ENCODE measurements around the gene TRPV6.

GRCh38 chr7:142906643-142907042, 21.1 kb upstream of the TRPV6 start:
- TF ChIP-seq POLR2A (IDR thresholded peaks at IDR 0.05): no peak
- no peak for TF ChIP-seq CTCF (IDR thresholded peaks at IDR 0.05)
- TF ChIP-seq POLR2AphosphoS5 (IDR thresholded peaks at IDR 0.05): no peak

All from sigmoid colon (tissue), 4 donors.